Stimulated activated CD8-positive, alpha-beta memory T cell treated with anti-CD3 and anti-CD28 coated beads, Interleukin-2, amount 100 ng/mL, for 48 hours (primary cell): ENCODE results near the gene CENPE.

Experiments
- DNase-seq, 2 donors: peaks; one replicate each; pipeline ENCODE4 v3.0.0-alpha.2; 2020; ENCODE audit warnings: low read depth in 2 of 2

The CENPE gene

DNA sequence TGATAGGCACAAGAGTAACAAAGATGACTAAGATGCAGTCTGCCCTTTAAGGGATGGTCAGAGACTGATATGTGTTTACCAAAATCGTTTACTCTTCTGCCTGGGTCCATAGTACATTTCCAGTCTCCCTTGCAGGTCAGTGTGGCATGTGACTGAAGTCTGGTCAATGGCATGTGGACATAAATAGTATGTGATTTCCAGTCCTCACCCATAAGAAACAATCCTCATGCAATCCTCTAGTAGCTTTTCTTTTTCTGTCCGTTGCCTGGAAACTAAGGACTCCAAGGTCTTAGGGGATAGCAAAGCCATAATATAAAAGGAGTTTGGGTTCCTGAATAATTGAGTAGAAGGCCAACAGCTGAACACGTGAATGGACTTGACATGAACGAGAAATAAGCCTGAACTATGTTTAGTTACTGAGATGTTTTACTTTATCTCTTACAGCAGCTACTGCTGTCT is 122.7 kb downstream of the CENPE start:
- no peak for DNase-seq

DNA sequence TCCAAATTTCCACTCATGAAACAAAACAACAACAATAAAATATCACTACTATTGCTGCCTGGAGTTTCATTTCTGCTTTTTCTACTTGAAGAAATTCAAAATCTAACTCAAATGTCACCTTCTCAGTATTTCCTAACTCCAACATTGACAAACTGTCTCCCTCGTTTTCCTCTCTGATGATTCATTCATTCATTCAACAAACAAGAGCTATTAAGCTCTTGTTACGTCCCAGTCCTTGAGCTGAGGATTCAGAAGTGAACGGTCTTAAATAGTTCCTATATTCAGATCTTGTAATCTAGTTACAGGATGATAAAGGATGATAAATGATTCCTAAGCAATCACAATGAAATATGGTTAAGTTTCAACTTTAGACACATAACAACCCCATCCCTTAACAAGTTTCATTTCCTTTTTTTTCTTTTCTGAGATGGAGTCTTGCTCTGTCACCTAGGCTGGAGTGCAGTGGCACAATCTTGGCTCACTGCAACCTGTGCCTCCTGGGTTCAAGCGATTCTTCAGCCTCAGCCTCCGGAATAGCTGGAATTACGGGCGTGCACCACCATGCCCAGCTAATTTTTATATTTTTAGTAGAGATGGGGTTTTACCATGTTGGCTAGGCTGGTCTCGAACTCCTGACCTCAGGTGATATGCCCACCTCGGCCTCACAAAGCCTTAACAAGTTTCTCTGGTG is 123.3 kb downstream of the CENPE start:
- DNase-seq, result no peak

DNA sequence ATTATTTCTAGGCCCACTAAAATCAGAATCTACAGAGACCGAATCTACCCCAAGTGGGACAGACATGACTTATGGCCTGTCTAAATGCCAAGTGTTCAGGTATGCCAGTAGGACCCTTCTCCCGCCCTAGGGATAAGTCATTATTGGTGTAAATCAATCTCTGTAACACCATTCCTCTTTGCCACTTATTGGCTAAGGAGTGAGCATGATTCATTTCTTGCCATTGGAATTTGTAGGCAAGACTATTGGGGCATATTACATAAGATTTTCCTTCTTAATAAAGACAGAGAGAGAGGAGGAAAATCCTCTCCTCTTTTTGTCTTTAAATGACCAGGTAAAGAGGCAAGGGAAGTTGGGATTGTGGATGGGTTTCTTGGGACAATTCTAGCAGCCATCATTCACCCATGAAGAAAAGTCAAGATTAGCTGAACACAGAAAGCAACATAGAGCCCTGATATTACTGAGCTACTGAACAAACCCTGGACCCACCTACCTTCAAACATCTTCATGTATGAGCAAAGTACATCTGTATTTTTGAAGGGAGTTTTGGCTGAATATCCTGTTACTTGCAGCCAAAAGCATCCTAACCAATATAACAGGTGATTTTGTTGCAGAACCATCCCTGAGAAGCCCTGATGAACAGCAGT is 124.2 kb downstream of the CENPE start:
- no peak for DNase-seq

DNA sequence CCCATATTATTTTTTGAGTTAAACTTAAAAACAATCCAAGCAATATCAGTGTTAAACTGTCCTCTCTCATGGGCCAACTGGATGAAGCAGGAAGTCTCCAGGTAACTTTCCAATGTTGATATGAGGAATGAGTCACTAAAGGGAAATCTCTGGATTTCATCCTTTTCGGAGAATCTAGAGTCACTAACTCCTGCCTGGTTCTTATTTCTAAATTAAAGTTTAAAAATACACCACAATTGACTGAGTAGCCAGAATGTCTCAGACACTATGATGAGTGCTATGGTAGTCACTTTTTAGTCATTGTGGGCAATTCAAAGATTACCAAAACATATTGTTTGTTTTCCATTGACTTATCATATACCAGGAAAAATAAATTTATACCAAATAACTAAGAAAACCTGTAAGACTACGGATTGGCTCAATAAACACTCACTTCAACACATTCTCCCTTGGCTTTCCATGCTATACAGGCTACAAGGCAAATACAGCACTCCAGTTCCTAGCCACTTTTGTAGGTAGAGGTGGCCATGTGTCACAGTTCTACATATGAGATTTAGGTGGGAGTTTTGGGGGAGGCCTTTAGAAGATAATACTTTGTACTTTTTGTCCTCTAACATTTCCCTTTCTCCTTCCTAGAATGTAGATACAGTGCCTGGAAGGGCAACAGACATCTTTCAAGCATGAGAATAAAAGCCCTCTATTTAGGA is 130.1 kb downstream of the CENPE start:
- no peak for DNase-seq

DNA sequence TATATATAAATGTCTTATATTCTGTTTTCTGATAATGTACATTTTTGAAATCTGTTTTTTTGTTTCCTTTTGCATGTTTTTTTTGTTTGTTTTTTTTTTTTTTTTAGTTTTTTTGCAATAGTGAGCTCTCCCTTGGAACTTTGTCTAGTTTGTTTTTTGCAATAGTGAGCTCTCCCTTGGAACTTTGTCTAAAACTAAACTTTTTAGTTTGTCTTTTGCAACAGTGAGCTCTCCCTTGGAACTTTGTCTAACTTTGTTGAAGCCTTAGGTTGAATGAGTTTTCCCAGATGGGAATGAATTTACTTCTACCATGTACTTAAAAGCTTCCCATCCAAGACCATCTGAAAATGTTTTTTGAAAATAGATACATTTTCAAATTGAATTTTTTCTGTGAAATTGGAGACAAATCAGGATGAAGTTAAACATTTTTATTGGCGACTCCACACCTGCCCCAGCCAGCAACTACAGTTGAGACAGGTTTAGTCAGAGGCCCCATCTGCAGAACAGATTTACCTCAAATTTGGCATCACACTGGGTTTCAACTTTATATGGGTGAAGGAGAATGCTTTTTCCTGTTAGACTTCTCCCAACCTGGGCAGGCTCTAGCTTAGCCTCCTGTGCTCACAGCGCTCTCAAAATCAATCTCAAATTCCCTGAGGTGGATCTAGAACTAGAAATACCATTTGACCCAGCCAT is 137.5 kb downstream of the CENPE start:
- no peak for DNase-seq
